BLaER1 treated with 17β-estradiol and CSF1 and Interleukin-3, amounts not matched to agents 10 nM and 100 nM (cell line): ENCODE measurements around the gene CPA4.

Experiments used
- H3K27ac ChIP-seq, 11 experiments: shearing (Covaris generic); formaldehyde crosslinking; 2 replicates each; pipeline ENCODE4 v1.8.1; 2022
- H3K27me3 ChIP-seq, 11 experiments: shearing (Covaris generic); formaldehyde crosslinking; 2 replicates each; pipeline ENCODE4 v1.8.1; 2022
- H3K36me3 ChIP-seq, 11 experiments: shearing (Covaris generic); formaldehyde crosslinking; 2 replicates each; pipeline ENCODE4 v1.8.1; 2022
- H3K4me1 ChIP-seq, 10 experiments: shearing (Covaris generic); formaldehyde crosslinking; 2 replicates each; pipeline ENCODE4 v1.8.1; 2022
- H3K4me2 ChIP-seq, 11 experiments: shearing (Covaris generic); formaldehyde crosslinking; 2 replicates each; pipeline ENCODE4 v1.8.1; 2022
- H3K4me3 ChIP-seq, 10 experiments: shearing (Covaris generic); formaldehyde crosslinking; 2 replicates each; pipeline ENCODE4 v1.8.1; 2022
- H3K9ac ChIP-seq, 11 experiments: shearing (Covaris generic); formaldehyde crosslinking; 2 replicates each; pipeline ENCODE4 v1.8.1; 2022
- H3K9me3 ChIP-seq, 11 experiments: shearing (Covaris generic); formaldehyde crosslinking; replicated peaks in 1 of 11; 2 replicates each; pipeline ENCODE4 v1.8.1; 2022
- H4K20me1 ChIP-seq, 11 experiments: shearing (Covaris generic); formaldehyde crosslinking; 2 replicates each; pipeline ENCODE4 v1.8.1; 2022
- Cebpa-rat ChIP-seq, 11 experiments: shearing (Covaris generic); IDR thresholded peaks; 2 replicates each; pipeline ENCODE4 v1.8.1; 2022

CPA4 gene

GRCh38 chr7:130279906-130280305, 13.1 kb upstream of the CPA4 start:
- Histone ChIP-seq H3K27me3 (no peaks in the 10 kb centered on the region), H3K4me2 (no peak overlapping the region), H3K4me3 (no peak overlapping the region), H3K36me3 (no peaks in the 10 kb centered on the region), H3K9me3 (no peaks in the 10 kb centered on the region), H3K9ac (no peak overlapping the region), H3K27ac (no peak overlapping the region), H4K20me1 (no peaks in the 10 kb centered on the region), H3K4me1 (peaks cover 0 to 9% (median 0%) of the 10 kb centered on the region in 10 experiments; a peak in 4 of 20 replicates)
- TF ChIP-seq Cebpa-rat (IDR thresholded peaks at IDR 0.05): no peak

GRCh38 chr7:130281260-130281659, 11.7 kb upstream of the CPA4 start:
- Histone ChIP-seq H3K27me3 (no peaks in the 10 kb centered on the region), H3K9me3 (no peaks in the 10 kb centered on the region), H3K4me3 (no peak overlapping the region), H3K27ac (no peak overlapping the region), H3K4me2 (no peak overlapping the region), H3K36me3 (no peaks in the 10 kb centered on the region), H3K9ac (no peak overlapping the region), H4K20me1 (no peaks in the 10 kb centered on the region), H3K4me1 (no peaks in the 10 kb centered on the region)
- no peak for TF ChIP-seq Cebpa-rat (IDR thresholded peaks at IDR 0.05)

DNA sequence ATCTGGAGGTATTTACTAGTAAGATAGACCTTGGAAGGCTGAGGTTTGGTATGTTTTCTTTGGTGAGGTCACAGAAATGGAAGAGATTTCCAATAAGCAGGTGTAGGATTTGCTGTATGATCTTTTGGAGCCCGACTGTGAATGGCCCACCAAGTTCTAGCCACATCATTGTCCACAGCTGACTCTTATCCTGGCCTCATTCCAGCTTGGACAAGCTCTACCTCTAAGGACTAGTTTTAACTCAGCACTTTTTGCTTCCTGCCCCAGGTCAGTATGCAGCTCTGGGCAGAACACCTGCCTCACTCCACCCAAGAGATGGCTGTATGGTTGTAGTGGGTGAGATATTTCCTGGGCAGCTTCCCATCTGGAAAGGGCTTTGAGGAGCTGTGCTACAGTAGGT, 6.1 kb upstream of the CPA4 start:
- Histone ChIP-seq H3K27ac (no peak overlapping the region), H3K9me3 (no peaks in the 10 kb centered on the region), H3K36me3 (no peaks in the 10 kb centered on the region), H3K4me1 (peaks cover 0 to 4% (median 0%) of the 10 kb centered on the region in 10 experiments; a peak in 1 of 20 replicates), H3K4me2 (no peak overlapping the region), H3K4me3 (no peak overlapping the region), H3K27me3 (no peaks in the 10 kb centered on the region), H4K20me1 (no peaks in the 10 kb centered on the region), H3K9ac (no peak overlapping the region)
- no peak for TF ChIP-seq Cebpa-rat (IDR thresholded peaks at IDR 0.05)

- H3K27ac ChIP-seq: no peak overlapping the region
- no peaks in the 10 kb centered on the region for H3K27me3 ChIP-seq
- H3K9ac ChIP-seq: no peak overlapping the region
- no peak overlapping the region for H3K4me3 ChIP-seq
- peaks cover 0 to 4% (median 0%) of the 10 kb centered on the region in 10 experiments; a peak in 1 of 20 replicates for H3K4me1 ChIP-seq
- H3K4me2 ChIP-seq: no peak overlapping the region
- H3K36me3 ChIP-seq: no peaks in the 10 kb centered on the region
- H3K9me3 ChIP-seq: no peaks in the 10 kb centered on the region
- no peaks in the 10 kb centered on the region for H4K20me1 ChIP-seq
- TF ChIP-seq Cebpa-rat (IDR thresholded peaks at IDR 0.05): no peak
Observed at GRCh38 chr7:130288168-130288567, 4.8 kb upstream of the CPA4 start.

GRCh38 chr7:130288829-130289228, 4.1 kb upstream of the CPA4 start:
- Histone ChIP-seq H3K9ac (no peak overlapping the region), H3K4me3 (no peak overlapping the region), H3K36me3 (no peaks in the 10 kb centered on the region), H3K27ac (no peak overlapping the region), H3K27me3 (no peaks in the 10 kb centered on the region), H3K4me1 (peaks cover 0 to 4% (median 0%) of the 10 kb centered on the region in 10 experiments; a peak in 1 of 20 replicates), H4K20me1 (no peaks in the 10 kb centered on the region), H3K9me3 (peaks cover 0 to 3% (median 0%) of the 10 kb centered on the region in 11 experiments; a peak in 1 of 22 replicates), H3K4me2 (0 out of 22 replicates have a peak overlapping the region, but pooled peaks of 1 of the 11 experiments have one; percentile 14)
- no peak for TF ChIP-seq Cebpa-rat (IDR thresholded peaks at IDR 0.05)

DNA sequence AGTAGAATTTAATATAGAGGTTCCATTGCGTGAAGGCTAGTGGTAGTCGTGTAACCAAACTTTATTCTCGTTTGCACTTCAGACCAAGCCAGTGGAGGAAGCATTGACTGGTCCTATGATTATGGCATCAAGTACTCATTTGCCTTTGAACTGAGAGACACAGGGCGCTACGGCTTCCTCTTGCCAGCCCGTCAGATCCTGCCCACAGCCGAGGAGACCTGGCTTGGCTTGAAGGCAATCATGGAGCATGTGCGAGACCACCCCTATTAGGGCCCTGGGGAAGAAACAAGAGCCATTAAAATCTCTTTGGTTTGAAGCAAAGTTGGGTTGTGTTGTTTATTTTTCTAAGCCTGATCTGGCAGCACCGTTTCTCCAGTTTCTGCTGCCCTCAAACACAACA, 3.5 kb upstream of the CPA4 start:
- H3K27me3 ChIP-seq: no peaks in the 10 kb centered on the region
- no peaks in the 10 kb centered on the region for H3K36me3 ChIP-seq
- no peak overlapping the region for H3K9ac ChIP-seq
- no peak overlapping the region for H3K4me2 ChIP-seq
- H3K9me3 ChIP-seq: peaks cover 0 to 10% (median 3%) of the 10 kb centered on the region in 11 experiments; a peak in 6 of 22 replicates
- no peak for TF ChIP-seq Cebpa-rat (IDR thresholded peaks at IDR 0.05)
- H3K27ac ChIP-seq: no peak overlapping the region
- no peak overlapping the region for H3K4me3 ChIP-seq
- peaks cover 0 to 4% (median 0%) of the 10 kb centered on the region in 10 experiments; a peak in 1 of 20 replicates for H3K4me1 ChIP-seq
- H4K20me1 ChIP-seq: no peaks in the 10 kb centered on the region

GRCh38 chr7:130290745-130291144, 2.2 kb upstream of the CPA4 start:
- Histone ChIP-seq H3K9ac (no peak overlapping the region), H3K4me3 (no peak overlapping the region), H3K27me3 (no peaks in the 10 kb centered on the region), H3K4me1 (peaks cover 0 to 4% (median 0%) of the 10 kb centered on the region in 10 experiments; a peak in 1 of 20 replicates), H3K9me3 (peaks cover 0 to 18% (median 4%) of the 10 kb centered on the region in 11 experiments; a peak in 8 of 22 replicates), H3K36me3 (no peaks in the 10 kb centered on the region), H3K4me2 (no peak overlapping the region), H3K27ac (no peak overlapping the region), H4K20me1 (no peaks in the 10 kb centered on the region)
- TF ChIP-seq Cebpa-rat (IDR thresholded peaks at IDR 0.05): no peak

GRCh38 chr7:130293521-130293920, 560 bp downstream of the CPA4 start:
- Histone ChIP-seq H3K4me3 (no peak overlapping the region), H3K9me3 (peaks cover 0 to 18% (median 4%) of the 10 kb centered on the region in 11 experiments; a peak in 8 of 22 replicates), H3K36me3 (no peaks in the 10 kb centered on the region), H3K27ac (no peak overlapping the region), H3K4me1 (peaks cover 0 to 4% (median 0%) of the 10 kb centered on the region in 10 experiments; a peak in 1 of 20 replicates), H3K27me3 (no peaks in the 10 kb centered on the region), H3K9ac (no peak overlapping the region), H4K20me1 (no peaks in the 10 kb centered on the region), H3K4me2 (no peak overlapping the region)
- TF ChIP-seq Cebpa-rat (IDR thresholded peaks at IDR 0.05): no peak

DNA sequence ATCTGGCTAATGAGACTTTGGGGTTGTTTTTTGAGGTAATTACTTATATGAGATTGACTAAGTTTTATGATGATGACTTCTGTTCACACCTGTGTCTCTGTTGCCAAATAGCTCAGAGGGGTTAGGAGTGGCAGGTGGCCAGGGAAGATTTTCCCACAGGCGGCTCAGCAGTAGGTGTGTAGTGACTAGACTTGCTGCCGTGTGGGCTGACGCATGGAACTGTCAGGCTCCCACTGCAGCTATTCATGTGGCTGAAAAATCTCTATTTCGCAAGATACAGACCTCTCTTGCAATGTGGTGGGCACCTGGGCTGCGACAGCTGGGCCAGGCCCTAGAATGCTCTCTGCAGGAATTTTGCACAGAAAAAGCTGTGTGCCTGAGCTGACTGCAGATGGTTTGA, 1.4 kb downstream of the CPA4 start:
- no peak overlapping the region for H3K27ac ChIP-seq
- no peak overlapping the region for H3K4me3 ChIP-seq
- H3K4me2 ChIP-seq: no peak overlapping the region
- no peaks in the 10 kb centered on the region for H3K36me3 ChIP-seq
- no peaks in the 10 kb centered on the region for H3K4me1 ChIP-seq
- H3K9ac ChIP-seq: no peak overlapping the region
- H3K27me3 ChIP-seq: no peaks in the 10 kb centered on the region
- TF ChIP-seq Cebpa-rat (IDR thresholded peaks at IDR 0.05): peak in 1 of 11 experiments; percentile 60; a peak in 1 of 22 replicates
- H4K20me1 ChIP-seq: no peaks in the 10 kb centered on the region
- peaks cover 0 to 18% (median 4%) of the 10 kb centered on the region in 11 experiments; a peak in 8 of 22 replicates for H3K9me3 ChIP-seq

GRCh38 chr7:130296221-130296951, 3.4 kb downstream of the CPA4 start:
- no peaks in the 10 kb centered on the region for H3K36me3 ChIP-seq
- H3K27ac ChIP-seq: no peak overlapping the region
- no peak overlapping the region for H3K4me3 ChIP-seq
- no peaks in the 10 kb centered on the region for H4K20me1 ChIP-seq
- no peaks in the 10 kb centered on the region for H3K4me1 ChIP-seq
- no peak overlapping the region for H3K4me2 ChIP-seq
- H3K9ac ChIP-seq: no peak overlapping the region
- H3K9me3 ChIP-seq: peaks cover 0 to 18% (median 4%) of the 10 kb centered on the region in 11 experiments; a peak in 8 of 22 replicates
- no peaks in the 10 kb centered on the region for H3K27me3 ChIP-seq
- 0 out of 22 replicates have a peak, but pooled peaks of 1 of the 11 experiments have one; percentile 32 for TF ChIP-seq Cebpa-rat (IDR thresholded peaks at IDR 0.05)
